ENCODE measurements around the gene NAGA. TPM values are rescaled to one million over a fixed set of nuclear protein-coding genes. Genes with fewer than 3 reads are reported as not detected.
"Not testable (repeated sequence)": the region's sequence is repeated elsewhere in the genome, so short reads cannot be mapped to it uniquely, and the experiment has no call there.

Gene NAGA
- polyA plus RNA-seq, 3 donors = 123 to 218 (median 200) TPM

DNA sequence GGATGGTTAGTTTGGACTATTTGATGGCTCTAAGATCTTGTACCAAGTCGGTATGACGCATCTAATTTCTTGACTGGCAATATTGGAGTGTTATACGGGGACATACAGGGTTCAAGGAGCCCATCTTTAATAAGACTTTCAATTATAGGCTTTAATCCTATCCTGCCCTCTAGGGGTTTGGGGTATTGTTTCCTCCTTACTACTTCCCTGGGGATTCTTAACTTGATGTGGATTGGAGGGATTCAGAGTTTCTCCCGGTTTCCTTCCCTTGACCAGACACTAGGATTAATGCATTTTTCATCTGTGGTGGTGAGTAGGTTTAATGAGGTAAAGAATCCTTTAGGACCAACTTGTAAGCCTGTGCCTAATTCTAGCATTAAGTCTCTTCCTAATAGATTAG, 41.2 kb upstream of the NAGA start:
- Histone ChIP-seq H3K4me2 (replicated peaks; ENCODE audit: extremely low read depth, low read length, poor library complexity, severe bottlenecking) (no peak overlapping the region), H3K9me3 (replicated peaks in 1 of 2; ENCODE audit: control insufficient read depth in 1 of 2, insufficient read depth in 1 of 2, low read length in 2 of 2) (peaks cover 21 to 25% of the 10 kb centered on the region in 2 donors), H3K4me1 (ENCODE audit: control insufficient read depth in 1 of 2, insufficient read depth in 2 of 2, low read length in 2 of 2) (no peaks in the 10 kb centered on the region), H2AFZ (ENCODE audit: insufficient read depth, low read depth, low read length, poor library complexity, severe bottlenecking) (no peak overlapping the region), H3K9ac (ENCODE audit: insufficient read depth, low read length, poor library complexity, severe bottlenecking) (no peak overlapping the region), H3K36me3 (replicated peaks in 1 of 2; ENCODE audit: control insufficient read depth in 1 of 2, insufficient read depth in 2 of 2, low read length in 2 of 2) (no peaks in the 10 kb centered on the region), H4K20me1 (ENCODE audit: insufficient read depth, low read length) (no peaks in the 10 kb centered on the region), H3K27ac (ENCODE audit: low read depth in 1 of 2, low read length in 2 of 2) (no peak overlapping the region), H3K79me2 (ENCODE audit: insufficient read depth, low read length) (no peaks in the 10 kb centered on the region), H3K27me3 (ENCODE audit: control insufficient read depth in 2 of 2, insufficient read depth in 2 of 2, low read length in 2 of 2) (no peaks in the 10 kb centered on the region), H3K4me3 (replicated peaks in 1 of 3; ENCODE audit: low read depth in 2 of 3, low read length in 3 of 3) (no peak overlapping the region)
- DNase-seq = no peak
- no CpG with 5 or more reads among the region's 4 CpGs for WGBS (ENCODE audit: insufficient coverage)
- Mint-ChIP-seq H3K9me3 (peaks cover 18 to 28% (median 26%) of the 10 kb centered on the region in 7 donors), H3K4me1 (no peaks in the 10 kb centered on the region), H3K4me3 (no peak overlapping the region), H3K36me3 (peaks cover 6 to 14% of the 10 kb centered on the region in 2 donors), H3K27me3 (ENCODE audit: low read depth in 3 of 3) (peaks cover 2 to 6% (median 2%) of the 10 kb centered on the region in 3 donors), H3K27ac (no peak overlapping the region)
- intact Hi-C loops (cut with micrococcal nuclease) = no loop called here
- TF ChIP-seq, protein P1, sequence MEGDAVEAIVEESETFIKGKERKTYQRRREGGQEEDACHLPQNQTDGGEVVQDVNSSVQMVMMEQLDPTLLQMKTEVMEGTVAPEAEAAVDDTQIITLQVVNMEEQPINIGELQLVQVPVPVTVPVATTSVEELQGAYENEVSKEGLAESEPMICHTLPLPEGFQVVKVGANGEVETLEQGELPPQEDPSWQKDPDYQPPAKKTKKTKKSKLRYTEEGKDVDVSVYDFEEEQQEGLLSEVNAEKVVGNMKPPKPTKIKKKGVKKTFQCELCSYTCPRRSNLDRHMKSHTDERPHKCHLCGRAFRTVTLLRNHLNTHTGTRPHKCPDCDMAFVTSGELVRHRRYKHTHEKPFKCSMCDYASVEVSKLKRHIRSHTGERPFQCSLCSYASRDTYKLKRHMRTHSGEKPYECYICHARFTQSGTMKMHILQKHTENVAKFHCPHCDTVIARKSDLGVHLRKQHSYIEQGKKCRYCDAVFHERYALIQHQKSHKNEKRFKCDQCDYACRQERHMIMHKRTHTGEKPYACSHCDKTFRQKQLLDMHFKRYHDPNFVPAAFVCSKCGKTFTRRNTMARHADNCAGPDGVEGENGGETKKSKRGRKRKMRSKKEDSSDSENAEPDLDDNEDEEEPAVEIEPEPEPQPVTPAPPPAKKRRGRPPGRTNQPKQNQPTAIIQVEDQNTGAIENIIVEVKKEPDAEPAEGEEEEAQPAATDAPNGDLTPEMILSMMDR (IDR thresholded peaks at IDR 0.05) = no peak

DNA sequence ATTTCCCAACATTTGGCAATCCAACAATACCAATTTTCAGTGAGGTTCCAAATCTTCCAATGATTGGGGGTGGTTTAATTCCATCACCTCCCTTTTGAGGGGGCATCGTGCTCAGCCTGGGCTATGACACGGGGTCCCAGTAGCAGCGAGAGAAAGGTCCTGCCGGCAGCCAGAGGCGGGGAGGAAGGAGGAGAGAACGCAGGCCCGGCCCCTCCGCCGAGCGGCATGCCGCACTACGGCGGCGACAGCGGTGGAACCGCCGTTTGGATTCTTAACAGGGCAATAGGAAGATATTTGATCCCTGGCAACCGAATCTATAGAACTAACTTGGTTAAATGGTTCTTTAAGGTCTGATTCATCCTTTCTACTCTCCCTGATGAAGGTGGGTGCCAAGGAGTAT, 38.2 kb upstream of the NAGA start:
- WGBS (ENCODE audit: insufficient coverage) = 60% methylated on average over 2 of the region's 18 CpGs
- Histone ChIP-seq H2AFZ (ENCODE audit: insufficient read depth, low read depth, low read length, poor library complexity, severe bottlenecking) (no peak overlapping the region), H3K27me3 (ENCODE audit: control insufficient read depth in 2 of 2, insufficient read depth in 2 of 2, low read length in 2 of 2) (no peaks in the 10 kb centered on the region), H3K9me3 (replicated peaks in 1 of 2; ENCODE audit: control insufficient read depth in 1 of 2, insufficient read depth in 1 of 2, low read length in 2 of 2) (peaks cover 18 to 24% of the 10 kb centered on the region in 2 donors), H3K27ac (ENCODE audit: low read depth in 1 of 2, low read length in 2 of 2) (no peak overlapping the region), H3K4me2 (replicated peaks; ENCODE audit: extremely low read depth, low read length, poor library complexity, severe bottlenecking) (no peak overlapping the region), H3K9ac (ENCODE audit: insufficient read depth, low read length, poor library complexity, severe bottlenecking) (no peak overlapping the region), H3K4me3 (replicated peaks in 1 of 3; ENCODE audit: low read depth in 2 of 3, low read length in 3 of 3) (no peak overlapping the region), H4K20me1 (ENCODE audit: insufficient read depth, low read length) (no peaks in the 10 kb centered on the region), H3K36me3 (replicated peaks in 1 of 2; ENCODE audit: control insufficient read depth in 1 of 2, insufficient read depth in 2 of 2, low read length in 2 of 2) (no peaks in the 10 kb centered on the region), H3K79me2 (ENCODE audit: insufficient read depth, low read length) (no peaks in the 10 kb centered on the region), H3K4me1 (ENCODE audit: control insufficient read depth in 1 of 2, insufficient read depth in 2 of 2, low read length in 2 of 2) (no peaks in the 10 kb centered on the region)
- Mint-ChIP-seq H3K4me1 (no peaks in the 10 kb centered on the region), H3K27me3 (ENCODE audit: low read depth in 3 of 3) (peaks cover 0 to 2% (median 0%) of the 10 kb centered on the region in 3 donors), H3K36me3 (peaks cover 12 to 18% of the 10 kb centered on the region in 2 donors), H3K9me3 (peaks cover 11 to 21% (median 20%) of the 10 kb centered on the region in 7 donors), H3K27ac (no peak overlapping the region), H3K4me3 (no peak overlapping the region)
- intact Hi-C loops (cut with micrococcal nuclease) = no loop called here
- TF ChIP-seq, protein P1 (IDR thresholded peaks at IDR 0.05) = no peak
- no peak for DNase-seq

DNA sequence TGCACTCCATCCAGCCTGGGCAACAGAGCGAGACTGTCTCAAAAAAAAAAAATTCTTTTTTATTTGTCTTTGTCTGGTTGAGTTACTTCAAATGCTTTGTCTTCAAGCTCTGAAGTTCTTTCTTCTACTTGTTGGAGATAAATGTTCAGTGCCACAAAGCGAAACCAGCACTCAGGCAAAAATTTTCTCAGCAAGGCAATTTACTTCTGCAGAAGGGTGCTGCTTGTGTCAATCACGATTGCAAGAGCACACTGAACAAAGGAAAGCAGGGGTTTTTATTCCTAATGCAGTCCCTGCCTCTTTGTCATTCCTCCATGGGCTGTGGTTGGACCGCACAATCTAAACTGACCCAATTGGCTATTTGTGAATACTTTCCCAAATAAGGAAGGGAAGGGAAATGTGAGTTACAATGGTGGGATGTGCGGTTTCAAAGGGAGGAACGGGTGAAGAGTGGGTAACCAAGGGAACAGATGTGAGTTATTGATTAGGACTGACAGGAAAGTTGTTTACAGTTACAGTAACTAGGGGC, 33.8 kb upstream of the NAGA start:
- DNase-seq; H3K27me3 Mint-ChIP-seq (ENCODE audit: low read depth in 3 of 3); H3K4me3 ChIP-seq (replicated peaks in 1 of 3; ENCODE audit: low read depth in 2 of 3, low read length in 3 of 3); intact Hi-C loops (cut with micrococcal nuclease); H2AFZ ChIP-seq (ENCODE audit: insufficient read depth, low read depth, low read length, poor library complexity, severe bottlenecking); H3K27ac Mint-ChIP-seq; H3K36me3 ChIP-seq (replicated peaks in 1 of 2; ENCODE audit: control insufficient read depth in 1 of 2, insufficient read depth in 2 of 2, low read length in 2 of 2); H3K4me2 ChIP-seq (replicated peaks; ENCODE audit: extremely low read depth, low read length, poor library complexity, severe bottlenecking); H3K4me1 Mint-ChIP-seq; H3K79me2 ChIP-seq (ENCODE audit: insufficient read depth, low read length); H3K9ac ChIP-seq (ENCODE audit: insufficient read depth, low read length, poor library complexity, severe bottlenecking); H4K20me1 ChIP-seq (ENCODE audit: insufficient read depth, low read length); H3K27me3 ChIP-seq (ENCODE audit: control insufficient read depth in 2 of 2, insufficient read depth in 2 of 2, low read length in 2 of 2); H3K4me3 Mint-ChIP-seq; H3K27ac ChIP-seq (ENCODE audit: low read depth in 1 of 2, low read length in 2 of 2); H3K4me1 ChIP-seq (ENCODE audit: control insufficient read depth in 1 of 2, insufficient read depth in 2 of 2, low read length in 2 of 2): not testable (repeated sequence)
- 95% methylated on average over 3 of the region's 6 CpGs for WGBS (ENCODE audit: insufficient coverage)
- peaks cover 21 to 27% of the 10 kb centered on the region in 2 donors for H3K36me3 Mint-ChIP-seq
- H3K9me3 Mint-ChIP-seq = peaks cover 32 to 62% (median 57%) of the 10 kb centered on the region in 7 donors
- H3K9me3 ChIP-seq (replicated peaks in 1 of 2; ENCODE audit: control insufficient read depth in 1 of 2, insufficient read depth in 1 of 2, low read length in 2 of 2) = peaks cover 53 to 57% of the 10 kb centered on the region in 2 donors

Measured in CD14-positive monocyte (primary cell).